DLD1 (cell line): ENCODE data around the gene STOML1.
"Not testable (repeated sequence)": the region's sequence is repeated elsewhere in the genome, so short reads cannot be mapped to it uniquely, and the experiment has no call there.

Source experiments
- in situ Hi-C: cut with HindIII; loops from 2 replicates; pipeline ENCODE4 v1.10.0; 2017; ENCODE audit warnings: low sequenced_read_pairs

Gene STOML1

GRCh38 chr15:73949496-73949895 lies 42.6 kb downstream of the STOML1 start:
- in situ Hi-C loops = no loop called here

DNA sequence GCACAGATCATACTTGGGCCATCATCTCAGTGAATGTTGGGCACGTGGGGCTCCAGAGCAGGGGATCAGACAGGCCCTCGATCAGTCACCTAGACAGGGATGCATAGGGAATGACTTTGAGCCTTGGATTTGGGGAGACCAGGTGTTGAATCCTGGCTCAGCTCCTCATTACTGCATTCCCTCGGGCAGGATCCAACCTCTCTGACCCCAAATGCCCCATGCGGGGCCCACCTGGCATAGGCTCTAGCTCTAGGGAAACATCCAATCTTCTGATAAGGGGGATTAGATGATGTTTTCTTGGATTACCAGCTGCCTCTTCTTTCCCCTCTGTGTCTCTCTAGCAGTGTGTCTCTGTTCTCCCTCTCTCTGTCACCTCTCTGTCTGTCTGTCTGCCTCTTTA lies 43.1 kb downstream of the STOML1 start:
- in situ Hi-C loops = no loop called here

GRCh38 chr15:73948396-73948795 lies 43.7 kb downstream of the STOML1 start:
- in situ Hi-C loops = no loop called here

DNA sequence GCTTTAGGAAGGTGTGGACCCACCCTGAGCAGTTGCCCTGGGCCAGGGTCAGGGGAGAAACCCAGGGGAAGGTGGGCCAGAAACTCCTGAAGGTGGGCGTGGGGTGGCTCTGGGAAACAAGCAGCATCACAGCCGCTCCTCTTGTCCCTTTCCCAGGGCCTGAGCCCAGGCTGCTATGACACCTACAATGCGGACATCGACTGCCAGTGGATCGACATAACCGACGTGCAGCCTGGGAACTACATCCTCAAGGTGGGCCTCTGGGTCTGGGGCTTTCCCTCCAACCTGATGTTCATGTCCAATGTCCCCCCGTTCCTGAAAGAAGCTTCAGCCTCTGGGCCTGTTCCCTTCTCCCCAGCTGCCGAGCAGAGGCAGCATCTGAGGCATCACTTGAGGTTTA lies 44.4 kb downstream of the STOML1 start:
- in situ Hi-C loops = no loop called here

DNA sequence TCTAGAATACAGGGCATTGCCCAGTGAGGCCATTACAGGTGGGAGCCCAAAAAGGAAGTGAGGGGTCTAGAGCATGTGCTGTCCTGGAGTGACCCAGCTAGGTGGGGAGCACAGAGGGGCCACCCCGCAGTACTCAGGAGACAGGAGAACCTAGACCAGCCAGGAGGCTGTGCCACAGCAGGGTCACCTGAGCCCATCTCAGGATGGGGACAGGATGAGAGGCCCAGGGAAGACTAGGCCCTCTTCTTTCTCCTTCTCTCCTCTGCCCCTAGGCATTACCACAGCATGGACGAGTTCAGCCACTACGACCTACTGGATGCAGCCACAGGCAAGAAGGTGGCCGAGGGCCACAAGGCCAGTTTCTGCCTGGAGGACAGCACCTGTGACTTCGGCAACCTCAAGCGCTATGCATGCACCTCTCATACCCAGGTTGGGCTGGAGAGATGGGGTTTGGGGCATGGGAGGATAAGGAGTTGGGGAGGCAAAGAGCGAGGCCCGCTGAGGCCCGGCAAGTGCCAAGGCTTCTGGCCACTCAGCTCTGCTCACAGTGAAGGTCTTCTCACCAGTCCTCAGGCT lies 45.2 kb downstream of the STOML1 start:
- in situ Hi-C loops = no loop called here

DNA sequence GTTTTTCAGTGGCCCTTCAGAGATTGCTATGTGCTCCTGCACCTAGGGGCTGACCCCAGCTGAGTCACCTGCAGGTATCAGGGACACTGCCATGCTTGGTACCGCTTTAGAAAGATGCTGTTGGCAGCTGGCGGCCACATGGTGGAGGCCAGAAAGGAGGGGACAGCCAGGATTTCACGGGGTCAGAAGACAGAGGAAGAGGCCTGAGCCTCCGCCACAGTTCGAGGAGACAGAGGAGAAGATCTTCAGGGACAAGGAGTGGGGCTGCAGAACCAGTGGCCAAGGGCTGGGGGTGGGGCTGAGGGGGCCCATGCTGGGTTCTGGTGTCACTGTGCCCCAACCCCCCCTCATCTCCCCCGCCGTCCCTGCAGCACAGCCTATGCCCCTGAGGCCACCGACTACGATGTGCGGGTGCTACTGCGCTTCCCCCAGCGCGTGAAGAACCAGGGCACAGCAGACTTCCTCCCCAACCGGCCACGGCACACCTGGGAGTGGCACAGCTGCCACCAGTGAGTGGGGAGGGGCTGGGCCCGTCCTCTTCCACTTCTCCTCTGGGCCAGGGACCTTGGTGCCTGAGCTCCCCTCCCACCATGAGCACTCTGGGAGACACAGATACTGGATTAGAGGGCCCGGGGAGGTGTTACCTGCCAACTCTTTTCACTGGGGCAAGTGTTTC lies 45.9 kb downstream of the STOML1 start:
- in situ Hi-C loops = no loop called here

- in situ Hi-C loops = no loop called here
These were observed 47.0 kb downstream of the STOML1 start for GRCh38 chr15:73945130-73945508.

- in situ Hi-C loops = no loop called here
These were observed 47.6 kb downstream of the STOML1 start for GRCh38 chr15:73944161-73945129.

DNA sequence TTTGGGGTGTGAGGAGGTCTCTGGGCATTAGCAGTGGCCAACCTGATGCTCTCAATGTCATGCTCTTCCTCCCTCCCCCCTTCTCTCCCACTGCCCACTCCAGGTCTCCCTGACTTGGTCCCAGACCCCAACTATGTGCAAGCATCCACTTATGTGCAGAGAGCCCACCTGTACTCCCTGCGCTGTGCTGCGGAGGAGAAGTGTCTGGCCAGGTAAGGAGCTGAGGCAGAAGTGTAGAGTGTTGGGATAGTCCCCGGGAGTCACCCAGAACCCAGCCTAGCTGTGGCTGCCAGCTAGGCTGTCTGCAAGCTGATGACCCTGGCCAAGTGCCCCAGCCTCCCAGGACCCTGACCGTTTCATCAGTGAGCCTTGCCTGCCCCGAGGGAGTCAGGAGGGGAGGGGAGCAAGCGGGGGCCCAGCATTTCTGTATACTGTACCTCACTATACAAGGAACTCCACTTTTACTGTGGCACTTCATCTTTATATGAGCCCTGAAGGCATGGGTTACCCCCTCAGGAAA lies 49.3 kb downstream of the STOML1 start:
- in situ Hi-C loops = no loop called here

- in situ Hi-C loops = no loop called here
These were observed 50.0 kb downstream of the STOML1 start for GRCh38 chr15:73941871-73942635.

GRCh38 chr15:73941449-73941848 lies 50.6 kb downstream of the STOML1 start:
- in situ Hi-C loops = no loop called here

DNA sequence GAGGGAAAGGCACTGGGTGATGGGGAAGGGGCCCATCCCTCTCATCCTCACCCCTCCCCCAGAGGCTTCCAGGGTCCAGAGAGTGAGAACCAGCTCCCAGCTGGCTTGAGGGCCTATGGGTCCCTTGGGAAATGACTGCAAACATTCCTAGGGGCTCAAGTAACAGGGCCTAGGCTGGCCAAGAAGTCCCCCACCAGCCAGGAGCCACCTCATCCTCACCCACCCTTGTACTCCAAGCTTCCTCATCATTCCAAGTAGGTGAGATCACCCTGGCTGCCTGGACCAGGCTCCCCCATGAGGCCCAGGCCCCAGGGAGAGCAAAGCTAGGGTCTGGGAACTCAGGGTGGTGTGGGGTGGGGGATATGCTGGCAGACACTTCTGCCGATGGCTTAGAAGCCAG lies 51.1 kb downstream of the STOML1 start:
- in situ Hi-C loops = no loop called here

DNA sequence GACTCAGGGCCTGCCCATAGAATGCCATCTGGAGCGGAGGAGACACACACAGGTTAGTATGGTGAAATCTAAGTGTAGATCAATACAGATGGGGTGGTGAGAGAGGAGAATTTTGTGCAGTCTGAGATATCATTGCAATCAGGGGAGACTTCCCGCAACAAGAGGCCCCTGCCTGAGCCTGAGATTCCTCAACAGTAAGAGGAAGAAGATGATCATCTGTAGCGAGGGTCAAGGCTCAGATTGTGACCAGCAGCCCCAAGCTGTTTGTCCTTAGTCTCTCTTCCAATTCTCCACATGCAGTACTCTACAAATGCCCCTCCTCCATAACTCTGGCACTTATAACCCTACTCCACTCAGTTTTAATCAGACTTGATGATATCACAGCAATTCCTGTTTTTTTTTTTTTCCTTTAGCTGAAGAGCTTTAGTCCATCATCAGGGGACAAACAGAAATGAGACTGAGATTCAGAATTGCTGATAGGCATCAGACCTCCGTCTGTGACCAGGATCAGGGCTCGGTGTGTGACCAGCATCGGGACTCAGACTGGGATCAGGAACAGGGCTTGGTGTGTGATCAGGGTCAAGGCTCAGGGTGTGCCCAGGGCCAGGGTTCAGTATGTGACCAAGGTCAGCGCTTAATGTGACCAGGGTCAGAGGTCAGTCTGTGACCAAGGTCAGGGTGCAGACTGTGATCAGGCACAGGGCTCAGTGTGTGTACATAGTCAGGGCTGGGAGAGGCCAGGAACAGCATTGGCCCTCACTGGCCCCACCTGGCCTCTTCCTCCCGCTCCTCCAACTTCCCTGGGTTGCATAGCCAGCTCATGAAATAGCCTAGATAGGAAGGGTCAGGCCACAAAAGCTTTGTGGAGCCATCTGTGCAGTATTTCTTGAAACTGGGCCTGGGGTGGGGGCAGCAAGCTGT lies 51.8 kb downstream of the STOML1 start:
- in situ Hi-C loops = no loop called here

- in situ Hi-C loops = no loop called here
These were observed 53.0 kb downstream of the STOML1 start for GRCh38 chr15:73939138-73939537.

DNA sequence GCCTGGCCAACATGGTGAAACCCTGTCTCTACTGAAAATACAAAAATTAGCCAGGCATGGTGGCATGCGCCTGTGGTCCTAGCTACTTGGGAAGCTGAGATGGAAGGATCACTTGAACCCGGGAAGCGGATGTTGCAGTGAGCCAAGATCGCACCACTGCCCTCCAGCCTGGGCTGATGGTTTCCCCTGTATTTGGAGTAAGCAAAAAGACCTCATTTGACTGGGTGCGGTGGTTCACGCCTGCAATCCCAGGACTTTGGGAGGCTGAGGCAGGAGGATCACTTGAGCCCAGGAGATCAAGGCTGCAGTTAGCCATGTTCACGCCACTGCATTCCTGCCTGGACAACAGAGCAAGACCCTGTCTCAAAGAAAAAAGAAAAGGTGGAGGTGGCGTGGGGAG lies 53.6 kb downstream of the STOML1 start:
- in situ Hi-C loops = not testable (repeated sequence)

DNA sequence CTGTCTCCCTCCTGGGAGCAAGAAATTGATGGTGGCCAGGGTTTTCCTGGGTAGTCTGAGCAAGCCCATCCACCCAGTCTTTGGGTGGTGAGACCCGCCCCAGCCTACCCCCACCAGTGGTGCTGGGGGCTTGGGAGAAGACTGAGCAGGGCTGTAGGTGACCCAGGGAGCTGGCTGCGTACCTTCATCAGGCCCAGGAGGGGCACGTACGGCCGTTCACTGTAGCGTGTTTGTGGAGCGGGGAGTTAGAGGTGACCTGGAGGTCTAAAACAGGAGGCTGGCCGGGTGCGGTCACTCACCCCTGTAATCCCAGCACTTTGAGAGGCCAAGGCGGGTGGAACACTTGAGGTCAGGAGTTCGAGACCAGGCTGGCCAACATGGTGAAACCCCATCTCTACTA lies 54.4 kb downstream of the STOML1 start:
- in situ Hi-C loops = no loop called here

DNA sequence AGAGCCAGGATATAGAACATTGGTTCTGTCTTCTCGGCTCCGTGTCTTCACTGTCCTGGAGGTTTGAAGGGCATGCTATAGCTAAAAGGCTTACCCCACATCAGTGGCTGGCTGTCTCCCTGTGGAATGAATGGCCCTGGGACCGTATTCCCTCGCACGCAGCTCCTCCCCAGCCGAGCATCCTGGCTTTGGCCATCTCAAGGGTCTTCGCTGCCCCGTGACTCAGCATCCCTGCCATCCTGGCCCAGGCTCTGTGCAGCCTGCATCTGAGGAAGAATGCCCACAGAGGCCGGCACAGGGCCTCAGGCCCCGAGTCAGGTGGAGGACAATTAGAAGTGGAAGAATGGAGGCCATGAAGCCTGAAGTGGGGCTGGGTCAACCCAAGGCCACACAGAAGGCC lies 54.8 kb downstream of the STOML1 start:
- in situ Hi-C loops = no loop called here

DNA sequence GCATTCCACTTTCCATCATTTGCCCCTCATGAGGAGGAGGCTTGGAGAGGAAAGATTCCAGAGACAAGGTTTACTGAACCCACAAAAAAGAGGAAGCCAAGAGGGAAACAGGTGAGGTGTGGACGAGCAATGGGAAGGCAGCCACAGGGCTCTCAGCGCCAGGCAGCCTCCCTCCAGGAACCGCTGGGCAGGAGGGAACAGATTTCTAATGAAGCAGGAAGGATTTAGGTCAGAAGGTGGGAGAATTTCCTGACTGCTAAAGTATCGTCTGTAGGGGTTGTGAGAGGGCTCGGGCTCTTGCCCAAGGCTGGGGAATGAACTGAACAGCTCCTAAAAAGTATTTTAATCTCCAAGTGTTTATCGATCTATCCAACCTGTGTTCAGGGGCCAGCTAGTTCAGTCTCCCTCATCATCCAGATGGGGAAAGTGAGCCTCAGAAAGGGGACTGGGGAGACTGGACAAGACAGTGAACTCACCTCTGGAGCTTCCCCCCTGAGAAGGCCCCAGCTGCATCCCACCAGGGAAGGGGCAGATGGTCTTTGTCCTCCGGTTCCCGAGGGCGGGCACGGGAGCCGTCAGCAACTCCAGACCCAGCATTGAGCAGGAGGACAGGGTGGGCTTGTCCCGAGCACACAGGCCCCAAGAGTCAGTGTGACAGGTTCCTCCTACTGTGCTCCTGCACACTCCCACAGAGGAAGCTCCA lies 55.4 kb downstream of the STOML1 start:
- in situ Hi-C loops = no loop called here

DNA sequence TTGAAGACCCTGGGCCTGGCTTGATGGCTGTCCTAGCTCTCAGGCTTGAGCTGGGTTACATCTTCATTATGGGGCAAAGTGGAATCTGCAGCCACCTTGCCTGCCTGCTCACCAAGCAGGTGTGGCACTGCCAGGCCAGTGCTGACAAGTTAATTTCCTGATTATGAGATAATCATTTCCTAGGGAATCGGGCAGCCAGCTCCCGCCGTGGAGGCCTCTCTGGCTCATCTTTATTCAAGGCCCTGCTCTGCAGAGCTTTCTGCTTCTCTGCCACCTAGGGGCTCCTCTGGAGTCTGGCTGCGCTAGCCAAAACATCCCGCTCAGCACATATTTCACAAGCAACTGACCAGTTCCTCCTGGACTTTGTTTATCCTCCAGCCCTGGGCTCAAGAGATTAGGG lies 55.9 kb downstream of the STOML1 start:
- in situ Hi-C loops = no loop called here
